22Rv1 (cell line): Measurements from ENCODE around the gene ZNF416.

Source experiments
- H3K27ac ChIP-seq: fragments of 450-650 bp; 2 replicates; pipeline ENCODE4 v1.5.1; 2017
- ZFX ChIP-seq: fragments of 450-650 bp; IDR thresholded peaks from 2 replicates; pipeline ENCODE4 v1.6.1; 2017; ENCODE audit warnings: antibody characterized with exemption, borderline replicate concordance
- TF ChIP-seq, protein P1 (sequence below): fragments of 450-650 bp; IDR thresholded peaks from 2 replicates; pipeline ENCODE4 v1.5.1; 2017; ENCODE audit warnings: mild to moderate bottlenecking

ZNF416 gene

DNA sequence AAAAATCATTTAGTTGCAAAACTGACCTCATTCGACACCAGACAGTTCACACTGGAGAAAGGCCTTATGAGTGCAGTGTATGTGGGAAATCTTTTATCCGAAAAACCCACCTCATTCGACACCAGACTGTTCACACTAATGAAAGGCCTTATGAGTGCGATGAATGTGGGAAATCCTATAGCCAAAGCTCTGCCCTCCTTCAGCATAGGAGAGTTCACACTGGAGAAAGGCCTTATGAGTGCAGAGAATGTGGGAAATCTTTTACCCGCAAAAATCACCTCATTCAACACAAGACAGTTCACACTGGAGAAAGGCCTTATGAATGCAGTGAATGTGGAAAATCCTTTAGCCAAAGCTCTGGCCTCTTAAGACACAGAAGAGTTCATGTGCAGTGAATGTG, 28.2 kb upstream of the ZNF416 start:
- H3K27ac ChIP-seq = no peak overlapping the region
- TF ChIP-seq, protein P1, sequence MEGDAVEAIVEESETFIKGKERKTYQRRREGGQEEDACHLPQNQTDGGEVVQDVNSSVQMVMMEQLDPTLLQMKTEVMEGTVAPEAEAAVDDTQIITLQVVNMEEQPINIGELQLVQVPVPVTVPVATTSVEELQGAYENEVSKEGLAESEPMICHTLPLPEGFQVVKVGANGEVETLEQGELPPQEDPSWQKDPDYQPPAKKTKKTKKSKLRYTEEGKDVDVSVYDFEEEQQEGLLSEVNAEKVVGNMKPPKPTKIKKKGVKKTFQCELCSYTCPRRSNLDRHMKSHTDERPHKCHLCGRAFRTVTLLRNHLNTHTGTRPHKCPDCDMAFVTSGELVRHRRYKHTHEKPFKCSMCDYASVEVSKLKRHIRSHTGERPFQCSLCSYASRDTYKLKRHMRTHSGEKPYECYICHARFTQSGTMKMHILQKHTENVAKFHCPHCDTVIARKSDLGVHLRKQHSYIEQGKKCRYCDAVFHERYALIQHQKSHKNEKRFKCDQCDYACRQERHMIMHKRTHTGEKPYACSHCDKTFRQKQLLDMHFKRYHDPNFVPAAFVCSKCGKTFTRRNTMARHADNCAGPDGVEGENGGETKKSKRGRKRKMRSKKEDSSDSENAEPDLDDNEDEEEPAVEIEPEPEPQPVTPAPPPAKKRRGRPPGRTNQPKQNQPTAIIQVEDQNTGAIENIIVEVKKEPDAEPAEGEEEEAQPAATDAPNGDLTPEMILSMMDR = no peak
- TF ChIP-seq ZFX = no peak

DNA sequence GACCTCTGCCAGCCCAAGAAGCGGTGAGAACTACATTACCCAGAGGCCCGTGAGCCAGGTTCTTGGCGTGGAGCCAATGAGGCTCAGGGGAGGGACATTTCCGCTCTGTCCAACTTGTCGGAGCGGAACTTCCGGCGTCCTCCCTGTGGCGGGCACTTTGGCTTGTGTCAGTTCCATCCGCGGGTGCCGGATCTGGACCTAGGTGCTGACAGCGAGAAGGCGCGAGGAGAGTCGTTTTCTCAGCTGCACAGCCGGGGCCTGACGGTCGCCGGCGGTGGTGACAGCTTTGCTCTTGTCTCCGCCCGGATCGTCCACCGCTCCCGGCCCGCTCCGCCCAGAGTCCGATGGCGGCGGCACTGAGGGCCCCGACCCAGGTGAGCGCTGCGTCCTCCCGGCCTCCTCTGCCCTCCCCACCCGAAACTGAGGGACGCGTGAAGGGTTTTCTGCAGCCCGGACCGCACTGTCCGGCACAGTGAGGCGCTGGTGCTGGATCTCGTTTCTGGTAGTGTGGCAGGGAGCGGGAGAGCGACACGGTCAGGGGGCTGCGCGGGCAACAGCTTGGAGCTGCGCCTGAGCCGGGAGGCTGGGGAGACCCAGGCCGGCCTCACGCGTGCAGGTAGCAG, 21.2 kb upstream of the ZNF416 start, which contains the start of gene ZNF530:
ZNF530 (plus strand) TSS at position 125 of the 623 bp plus-strand sequence. CDS start 4,461 bp downstream, outside the sequence.
- TF ChIP-seq ZFX = no peak
- TF ChIP-seq, protein P1 = no peak
- H3K27ac ChIP-seq = peak within 1 kb of the TSS; percentile 60

DNA sequence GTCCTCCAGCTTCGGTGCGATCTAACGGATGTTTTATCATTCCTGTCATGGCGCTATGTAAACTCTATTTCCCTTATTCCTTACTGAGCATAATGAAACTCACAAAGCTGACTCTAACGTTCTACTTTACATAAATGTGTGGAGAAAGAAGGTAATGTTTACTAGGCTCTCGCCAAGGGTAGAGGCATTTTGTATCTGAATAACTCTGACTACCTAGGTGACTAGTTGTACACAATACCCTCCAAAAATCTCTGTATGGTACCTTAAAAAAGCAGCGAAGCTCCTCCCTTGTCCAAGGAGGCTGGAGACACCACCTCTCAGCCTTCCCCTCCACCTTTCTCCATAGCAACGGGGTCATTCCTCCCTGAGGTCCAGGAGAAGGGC, 20.7 kb upstream of the ZNF416 start:
- H3K27ac ChIP-seq = peak overlapping the region; percentile 60
- no peak for TF ChIP-seq ZFX
- TF ChIP-seq, protein P1 = no peak

DNA sequence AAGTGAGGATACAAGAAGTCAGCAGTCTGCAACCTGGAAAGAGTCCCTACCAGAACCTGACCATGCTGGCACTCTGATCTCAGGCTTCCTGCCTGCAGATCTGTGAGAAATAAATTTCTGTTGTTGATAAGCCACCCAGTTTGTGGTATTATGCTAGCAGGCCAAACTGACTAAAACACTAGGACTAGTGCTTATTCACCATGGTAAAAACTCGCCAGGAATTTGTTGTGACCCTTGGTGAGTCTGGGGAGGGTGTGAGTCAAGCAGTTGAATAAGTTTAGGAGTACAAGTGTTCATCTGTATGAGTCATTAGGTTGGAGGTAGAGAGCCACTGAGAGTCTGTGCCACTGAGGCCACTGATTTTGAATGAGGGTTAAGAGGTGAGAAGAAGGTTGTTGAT, 8.8 kb upstream of the ZNF416 start:
- H3K27ac ChIP-seq = no peak overlapping the region
- TF ChIP-seq, protein P1 = no peak
- TF ChIP-seq ZFX = no peak

DNA sequence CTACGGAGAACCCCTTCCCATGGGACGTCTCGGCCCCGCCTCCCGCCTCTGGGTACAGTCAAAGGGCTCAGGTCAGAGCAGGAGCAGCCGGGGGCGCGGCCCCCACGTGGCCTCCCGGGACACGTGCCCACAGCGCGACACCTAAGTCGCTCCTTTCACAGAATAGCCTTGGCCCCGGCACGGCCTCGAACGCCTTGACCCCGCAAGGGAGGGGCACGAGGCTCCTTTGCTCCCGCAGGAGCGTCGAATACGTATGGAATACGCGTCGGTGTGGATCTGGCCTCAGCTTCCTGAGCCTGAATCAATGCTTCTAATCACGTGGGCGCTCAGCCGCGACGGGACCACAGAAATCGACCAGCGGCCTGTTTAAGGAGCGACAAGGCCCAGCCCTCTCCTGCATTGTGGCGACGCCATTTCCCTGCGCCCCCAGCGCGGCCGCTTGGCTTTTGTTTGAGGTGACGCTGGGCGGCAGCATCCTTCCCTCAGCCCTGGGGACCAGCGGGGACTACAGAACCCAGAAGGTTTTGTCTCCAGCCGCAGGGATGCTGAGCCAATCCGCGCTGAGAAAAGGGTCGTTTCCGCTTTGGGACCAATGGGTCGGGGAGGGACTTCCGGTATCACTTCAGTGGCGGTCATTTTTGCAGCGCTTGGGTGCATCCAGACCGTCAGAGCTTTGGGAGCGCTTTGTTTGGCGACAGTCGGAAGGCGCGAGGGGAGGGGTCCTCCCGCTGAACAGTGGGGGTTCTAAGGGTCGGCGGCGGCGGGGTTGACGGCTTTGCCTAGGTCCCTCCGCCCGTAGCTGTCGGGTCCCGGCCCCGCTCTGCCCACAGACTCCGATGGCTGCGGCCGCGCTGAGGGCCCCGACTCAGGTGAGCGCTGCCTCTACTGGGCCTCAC, 5.1 kb upstream of the ZNF416 start, which contains the start of gene ZIK1:
ZIK1 (plus strand) TSS at position 625 of the 896 bp plus-strand sequence; CDS start at position 837, 212 bp downstream.
- H3K27ac ChIP-seq = no peak within 1 kb of the TSS
- no peak for TF ChIP-seq ZFX
- TF ChIP-seq, protein P1 = no peak

DNA sequence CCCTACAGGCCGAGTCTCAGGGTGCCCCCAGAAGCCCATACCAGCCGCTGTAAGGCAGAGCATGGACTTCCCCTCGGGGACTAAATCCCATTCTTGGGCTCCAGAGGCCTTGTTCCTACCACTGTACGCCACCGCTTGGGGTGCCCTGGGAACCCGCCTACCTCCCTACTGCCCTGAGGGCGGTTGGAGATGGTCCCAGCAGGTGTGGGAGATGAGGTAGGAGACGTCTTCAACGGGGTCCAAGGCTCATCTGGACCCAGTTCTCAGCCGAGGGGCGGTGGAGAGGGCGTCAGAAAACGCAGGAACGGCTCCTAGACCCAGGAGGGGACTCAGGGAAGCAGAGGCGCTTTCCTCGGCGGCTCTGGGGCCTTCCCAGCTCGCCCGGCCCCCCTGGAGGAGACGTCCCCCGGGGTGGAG, 4.4 kb upstream of the ZNF416 start:
- no peak overlapping the region for H3K27ac ChIP-seq
- TF ChIP-seq, protein P1 = no peak
- no peak for TF ChIP-seq ZFX

DNA sequence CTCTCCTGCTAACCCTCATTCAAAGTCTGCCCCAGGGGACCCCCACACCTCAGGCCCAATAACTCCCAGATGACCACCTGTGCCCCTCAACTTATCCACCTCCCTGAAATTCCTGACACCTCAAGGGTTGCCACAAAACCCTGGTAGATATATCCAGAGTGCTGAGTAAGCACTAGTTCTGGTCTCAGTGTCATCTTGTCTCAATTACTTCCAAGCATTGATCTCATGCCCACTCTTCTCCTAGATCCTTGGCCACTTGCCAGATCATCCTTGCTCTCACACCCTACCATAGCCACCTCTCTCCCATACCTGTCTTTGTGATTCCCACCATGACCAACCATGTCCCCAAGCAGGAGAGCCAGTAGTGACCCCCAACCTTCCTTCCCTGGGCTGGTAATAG, 2.0 kb downstream of the ZNF416 start:
- no peak overlapping the region for H3K27ac ChIP-seq
- TF ChIP-seq ZFX = no peak
- TF ChIP-seq, protein P1 = no peak
